Activated naive CD4-positive, alpha-beta T cell treated with Interleukin-2 at 50 U/mL for 16 hours (primary cell): ENCODE data around the gene CD40.
A peak's percentile ranks its signal among the peaks of the same experiment; 100 is the strongest.

Experiments
- DNase-seq: peaks from one replicate; pipeline ENCODE4 v3.0.0-alpha.2; 2020

CD40 gene

GRCh38 chr20:46151936-46152335, 33.8 kb downstream of the CD40 start:
- peak; percentile 10 for DNase-seq

GRCh38 chr20:46152824-46153586, 34.9 kb downstream of the CD40 start:
- DNase-seq: no peak

- DNase-seq: no peak
Measured at GRCh38 chr20:46154305-46154704, 36.2 kb downstream of the CD40 start.

GRCh38 chr20:46154796-46155195, 36.7 kb downstream of the CD40 start:
- no peak for DNase-seq

GRCh38 chr20:46156065-46156464, 38.0 kb downstream of the CD40 start:
- DNase-seq: no peak

- no peak for DNase-seq
Measured at GRCh38 chr20:46157076-46157592, 39.0 kb downstream of the CD40 start.

GRCh38 chr20:46157625-46158024, 39.5 kb downstream of the CD40 start:
- no peak for DNase-seq

GRCh38 chr20:46158476-46158987, 40.4 kb downstream of the CD40 start:
- no peak for DNase-seq

- DNase-seq: no peak
Measured at GRCh38 chr20:46159101-46159897, 41.2 kb downstream of the CD40 start.

- DNase-seq: no peak
Measured at GRCh38 chr20:46160661-46161060, 42.5 kb downstream of the CD40 start.

- DNase-seq: no peak
Measured at GRCh38 chr20:46161921-46162320, 43.8 kb downstream of the CD40 start.

GRCh38 chr20:46164254-46164653, 46.1 kb downstream of the CD40 start:
- DNase-seq: no peak

- DNase-seq: no peak
Measured at GRCh38 chr20:46167080-46167479, 49.0 kb downstream of the CD40 start.

GRCh38 chr20:46168438-46168837, 50.3 kb downstream of the CD40 start:
- DNase-seq: no peak

- no peak for DNase-seq
Measured at GRCh38 chr20:46169245-46170171, 51.4 kb downstream of the CD40 start.

GRCh38 chr20:46171476-46171875, 53.4 kb downstream of the CD40 start:
- no peak for DNase-seq

- DNase-seq: no peak
Measured at GRCh38 chr20:46171909-46172308, 53.8 kb downstream of the CD40 start.

GRCh38 chr20:46172455-46172854, 54.3 kb downstream of the CD40 start:
- DNase-seq: no peak

- no peak for DNase-seq
Measured at GRCh38 chr20:46172961-46173536, 54.9 kb downstream of the CD40 start.

GRCh38 chr20:46173652-46174468, 55.7 kb downstream of the CD40 start:
- no peak for DNase-seq

GRCh38 chr20:46174469-46175126, 56.5 kb downstream of the CD40 start:
- peak; percentile 74 for DNase-seq
